K562 (cell line): Measurements from ENCODE around the gene GNAI2. TPM values are rescaled to one million over a fixed set of nuclear protein-coding genes. Genes with fewer than 3 reads are reported as not detected.

Source experiments
- ETS2 ChIP-seq: IDR thresholded peaks from 2 replicates; pipeline ENCODE4 v1.6.1; 2016; ENCODE audit warnings: borderline replicate concordance, missing genetic modification characterization, mild to moderate bottlenecking, moderate library complexity, missing compliant biosample characterization; ENCODE audit not compliant: poor library complexity, severe bottlenecking
- KLF13 ChIP-seq: fragments of 450-650 bp; IDR thresholded peaks from 2 replicates; pipeline ENCODE4 v1.6.1; 2016; ENCODE audit warnings: missing genetic modification characterization, low read depth, mild to moderate bottlenecking, missing compliant biosample characterization, moderate library complexity, borderline replicate concordance
- MEIS2 ChIP-seq: fragments of 450-650 bp; IDR thresholded peaks from 2 replicates; pipeline ENCODE4 v1.6.1; 2014; ENCODE audit warnings: mild to moderate bottlenecking; ENCODE audit not compliant: partially characterized antibody
- PPARD ChIP-seq: fragments of 250-450 bp; sonication (Bioruptor Pico); IDR thresholded peaks from 2 replicates; pipeline ENCODE4 v1.8.0; 2022; ENCODE audit warnings: inconsistent platforms, mild to moderate bottlenecking, moderate library complexity
- ZEB2 ChIP-seq: fragments of 450-650 bp; IDR thresholded peaks from 2 replicates; pipeline ENCODE4 v1.6.1; 2016
- ZNF174 ChIP-seq: fragments of 250-450 bp; sonication (Bioruptor Pico); IDR thresholded peaks from 2 replicates; pipeline ENCODE4 v1.4.0; 2020; ENCODE audit warnings: mild to moderate bottlenecking
- ZZZ3 ChIP-seq: fragments of 450-650 bp; IDR thresholded peaks from 2 replicates; pipeline ENCODE4 v1.6.1; 2016; ENCODE audit warnings: antibody characterized with exemption, mild to moderate bottlenecking, moderate library complexity
- polyA plus RNA-seq, 8 experiments: library from polyadenylated mRNA; depleted of rRNA in 4 of 8; stranded (reverse) in 5 of 8; unstranded in 3 of 8; fragments of >200 nt; fragmentation: Nextera tagmentation in 2 of 8; fragmentation: Illumina TruSeq in 1 of 8; extraction: Ambion mirVana in 2 of 8; extraction: Trizol in 1 of 8; gene quantifications; 2 replicates each; pipeline versions ENCODE4 v1.2.1 to v1.2.3, GENCODE V29; 2011 to 2014; ENCODE audit warnings: inconsistent platforms in 1 of 8, missing spikeins in 1 of 8
- total RNA-seq, 7 experiments: library from RNA; depleted of rRNA in 6 of 7; stranded (reverse); fragments of >200 nt in 6 of 7; fragmentation: Illumina TruSeq in 2 of 7; extraction: Trizol in 2 of 7; gene quantifications; 2 replicates each; pipeline versions ENCODE4 v1.2.1 to v1.2.3, GENCODE V29; 2011 to 2021; ENCODE audit warnings: low replicate concordance in 1 of 7
- TF ChIP-seq, protein P1 (sequence below), 2 experiments: fragments of 450-650 bp in 1 of 2; sonication (generic) in 1 of 2; formaldehyde crosslinking; conservative IDR thresholded peaks; 2 replicates each; pipeline versions ENCODE4 v1.4.0 to v1.8.1; 2020 to 2022; ENCODE audit warnings: mild to moderate bottlenecking in 1 of 2, missing genetic modification reagents in 1 of 2
- TF ChIP-seq, protein P2 (sequence below), 2 experiments: fragments of 150-350 bp in 1 of 2; IDR thresholded peaks; 2 replicates each; pipeline ENCODE4 v1.6.1; 2012 to 2016; ENCODE audit warnings: low read depth in 2 of 2, low read length in 2 of 2, mild to moderate bottlenecking in 1 of 2, moderate library complexity in 1 of 2
- TF ChIP-seq, protein P3 (sequence below): sonication (generic); formaldehyde crosslinking; IDR thresholded peaks from 2 replicates; pipeline ENCODE4 v1.8.0; 2022; ENCODE audit warnings: missing genetic modification reagents, mild to moderate bottlenecking, borderline replicate concordance
- TF ChIP-seq, protein P4 (sequence below): sonication (generic); formaldehyde crosslinking; IDR thresholded peaks from 2 replicates; pipeline ENCODE4 v1.8.0; 2023; ENCODE audit warnings: mild to moderate bottlenecking, missing genetic modification reagents
- TF ChIP-seq, protein P5 (sequence below): sonication (generic); formaldehyde crosslinking; IDR thresholded peaks from 2 replicates; pipeline ENCODE4 v1.8.0; 2022; ENCODE audit warnings: mild to moderate bottlenecking, low read depth, missing genetic modification reagents

The GNAI2 gene
- total and polyA plus RNA-seq, 9 of the 15 experiments (the other 6 are each of a cell fraction or from before 2014, with no cell fraction given) = 1.1 to 72.2 (median 42.7) TPM

DNA sequence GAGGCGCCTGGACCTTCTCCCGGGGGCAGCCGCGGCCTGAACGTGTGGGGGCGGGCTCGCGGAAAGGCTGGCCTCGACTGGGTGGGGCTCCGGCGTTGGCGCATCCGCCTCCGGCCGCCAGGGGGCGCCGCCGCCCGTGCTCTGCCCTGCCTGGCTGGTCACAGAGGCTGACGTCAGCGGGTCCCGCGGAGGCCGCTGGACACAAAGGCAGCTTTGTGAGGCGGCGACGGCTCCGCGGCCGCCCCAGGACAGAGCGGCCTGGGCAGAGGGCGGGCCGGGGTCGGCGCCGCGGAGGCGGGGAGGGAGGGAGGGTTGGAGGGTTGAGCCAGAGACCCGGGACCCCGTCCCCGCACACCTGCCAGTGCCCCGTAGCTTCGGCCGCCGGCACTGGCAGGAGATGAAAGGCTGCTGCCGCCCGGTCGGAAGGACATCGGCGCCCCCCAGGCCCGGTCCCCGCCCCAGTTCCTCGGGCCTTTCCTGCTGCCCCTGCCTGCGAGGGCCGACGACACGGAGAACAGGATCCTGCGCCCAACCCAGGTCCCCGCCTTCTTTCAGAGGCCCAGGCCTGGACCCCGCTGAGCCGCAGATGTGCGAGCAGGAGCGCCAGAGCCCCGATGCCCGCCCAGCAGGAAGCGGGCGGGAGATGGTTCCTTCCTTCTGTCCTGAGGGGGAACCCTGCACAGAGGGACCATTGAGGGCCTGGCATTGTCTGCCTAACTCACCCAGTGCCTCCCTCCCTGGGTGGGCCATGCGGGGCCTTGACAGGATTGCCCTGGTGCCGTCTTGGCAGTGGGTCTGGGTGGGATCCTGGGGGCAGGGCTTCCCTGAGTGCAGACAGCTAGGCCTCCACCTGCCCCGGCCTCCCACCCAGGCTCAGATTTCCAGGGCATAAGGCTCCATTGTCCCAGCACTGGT is 24.3 kb downstream of the GNAI2 start (continued):
- no peak for TF ChIP-seq KLF13 (tag)
- TF ChIP-seq ETS2 = no peak
- no peak for TF ChIP-seq PPARD
- TF ChIP-seq, protein P1, sequence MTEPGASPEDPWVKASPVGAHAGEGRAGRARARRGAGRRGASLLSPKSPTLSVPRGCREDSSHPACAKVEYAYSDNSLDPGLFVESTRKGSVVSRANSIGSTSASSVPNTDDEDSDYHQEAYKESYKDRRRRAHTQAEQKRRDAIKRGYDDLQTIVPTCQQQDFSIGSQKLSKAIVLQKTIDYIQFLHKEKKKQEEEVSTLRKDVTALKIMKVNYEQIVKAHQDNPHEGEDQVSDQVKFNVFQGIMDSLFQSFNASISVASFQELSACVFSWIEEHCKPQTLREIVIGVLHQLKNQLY (CRISPR knock-in tag; conservative IDR thresholded peaks at IDR 0.05) = no peak
- TF ChIP-seq, protein P2, sequence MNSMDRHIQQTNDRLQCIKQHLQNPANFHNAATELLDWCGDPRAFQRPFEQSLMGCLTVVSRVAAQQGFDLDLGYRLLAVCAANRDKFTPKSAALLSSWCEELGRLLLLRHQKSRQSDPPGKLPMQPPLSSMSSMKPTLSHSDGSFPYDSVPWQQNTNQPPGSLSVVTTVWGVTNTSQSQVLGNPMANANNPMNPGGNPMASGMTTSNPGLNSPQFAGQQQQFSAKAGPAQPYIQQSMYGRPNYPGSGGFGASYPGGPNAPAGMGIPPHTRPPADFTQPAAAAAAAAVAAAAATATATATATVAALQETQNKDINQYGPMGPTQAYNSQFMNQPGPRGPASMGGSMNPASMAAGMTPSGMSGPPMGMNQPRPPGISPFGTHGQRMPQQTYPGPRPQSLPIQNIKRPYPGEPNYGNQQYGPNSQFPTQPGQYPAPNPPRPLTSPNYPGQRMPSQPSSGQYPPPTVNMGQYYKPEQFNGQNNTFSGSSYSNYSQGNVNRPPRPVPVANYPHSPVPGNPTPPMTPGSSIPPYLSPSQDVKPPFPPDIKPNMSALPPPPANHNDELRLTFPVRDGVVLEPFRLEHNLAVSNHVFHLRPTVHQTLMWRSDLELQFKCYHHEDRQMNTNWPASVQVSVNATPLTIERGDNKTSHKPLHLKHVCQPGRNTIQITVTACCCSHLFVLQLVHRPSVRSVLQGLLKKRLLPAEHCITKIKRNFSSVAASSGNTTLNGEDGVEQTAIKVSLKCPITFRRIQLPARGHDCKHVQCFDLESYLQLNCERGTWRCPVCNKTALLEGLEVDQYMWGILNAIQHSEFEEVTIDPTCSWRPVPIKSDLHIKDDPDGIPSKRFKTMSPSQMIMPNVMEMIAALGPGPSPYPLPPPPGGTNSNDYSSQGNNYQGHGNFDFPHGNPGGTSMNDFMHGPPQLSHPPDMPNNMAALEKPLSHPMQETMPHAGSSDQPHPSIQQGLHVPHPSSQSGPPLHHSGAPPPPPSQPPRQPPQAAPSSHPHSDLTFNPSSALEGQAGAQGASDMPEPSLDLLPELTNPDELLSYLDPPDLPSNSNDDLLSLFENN (IDR thresholded peaks at IDR 0.05; ENCODE audit: low read depth in 2 of 2, low read length in 2 of 2) = no peak
- TF ChIP-seq, protein P3, sequence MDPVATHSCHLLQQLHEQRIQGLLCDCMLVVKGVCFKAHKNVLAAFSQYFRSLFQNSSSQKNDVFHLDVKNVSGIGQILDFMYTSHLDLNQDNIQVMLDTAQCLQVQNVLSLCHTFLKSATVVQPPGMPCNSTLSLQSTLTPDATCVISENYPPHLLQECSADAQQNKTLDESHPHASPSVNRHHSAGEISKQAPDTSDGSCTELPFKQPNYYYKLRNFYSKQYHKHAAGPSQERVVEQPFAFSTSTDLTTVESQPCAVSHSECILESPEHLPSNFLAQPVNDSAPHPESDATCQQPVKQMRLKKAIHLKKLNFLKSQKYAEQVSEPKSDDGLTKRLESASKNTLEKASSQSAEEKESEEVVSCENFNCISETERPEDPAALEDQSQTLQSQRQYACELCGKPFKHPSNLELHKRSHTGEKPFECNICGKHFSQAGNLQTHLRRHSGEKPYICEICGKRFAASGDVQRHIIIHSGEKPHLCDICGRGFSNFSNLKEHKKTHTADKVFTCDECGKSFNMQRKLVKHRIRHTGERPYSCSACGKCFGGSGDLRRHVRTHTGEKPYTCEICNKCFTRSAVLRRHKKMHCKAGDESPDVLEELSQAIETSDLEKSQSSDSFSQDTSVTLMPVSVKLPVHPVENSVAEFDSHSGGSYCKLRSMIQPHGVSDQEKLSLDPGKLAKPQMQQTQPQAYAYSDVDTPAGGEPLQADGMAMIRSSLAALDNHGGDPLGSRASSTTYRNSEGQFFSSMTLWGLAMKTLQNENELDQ (CRISPR knock-in tag) = no peak
- no peak for TF ChIP-seq ZEB2
- TF ChIP-seq ZNF174 (CRISPR knock-in tag) = no peak
- TF ChIP-seq, protein P4, sequence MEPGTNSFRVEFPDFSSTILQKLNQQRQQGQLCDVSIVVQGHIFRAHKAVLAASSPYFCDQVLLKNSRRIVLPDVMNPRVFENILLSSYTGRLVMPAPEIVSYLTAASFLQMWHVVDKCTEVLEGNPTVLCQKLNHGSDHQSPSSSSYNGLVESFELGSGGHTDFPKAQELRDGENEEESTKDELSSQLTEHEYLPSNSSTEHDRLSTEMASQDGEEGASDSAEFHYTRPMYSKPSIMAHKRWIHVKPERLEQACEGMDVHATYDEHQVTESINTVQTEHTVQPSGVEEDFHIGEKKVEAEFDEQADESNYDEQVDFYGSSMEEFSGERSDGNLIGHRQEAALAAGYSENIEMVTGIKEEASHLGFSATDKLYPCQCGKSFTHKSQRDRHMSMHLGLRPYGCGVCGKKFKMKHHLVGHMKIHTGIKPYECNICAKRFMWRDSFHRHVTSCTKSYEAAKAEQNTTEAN = no peak
- TF ChIP-seq MEIS2 = no peak
- TF ChIP-seq ZZZ3 = no peak
- TF ChIP-seq, protein P5, sequence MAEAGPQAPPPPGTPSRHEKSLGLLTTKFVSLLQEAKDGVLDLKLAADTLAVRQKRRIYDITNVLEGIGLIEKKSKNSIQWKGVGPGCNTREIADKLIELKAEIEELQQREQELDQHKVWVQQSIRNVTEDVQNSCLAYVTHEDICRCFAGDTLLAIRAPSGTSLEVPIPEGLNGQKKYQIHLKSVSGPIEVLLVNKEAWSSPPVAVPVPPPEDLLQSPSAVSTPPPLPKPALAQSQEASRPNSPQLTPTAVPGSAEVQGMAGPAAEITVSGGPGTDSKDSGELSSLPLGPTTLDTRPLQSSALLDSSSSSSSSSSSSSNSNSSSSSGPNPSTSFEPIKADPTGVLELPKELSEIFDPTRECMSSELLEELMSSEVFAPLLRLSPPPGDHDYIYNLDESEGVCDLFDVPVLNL (CRISPR knock-in tag) = no peak
